Neural cell (in vitro differentiated cells): ENCODE data around the gene FURIN. TPM values are rescaled to one million over a fixed set of nuclear protein-coding genes. Genes with fewer than 3 reads are reported as not detected.

ENCODE experiments used
- H2AFZ ChIP-seq: fragments of 200-600, 300-800 bp; sonication (generic), shearing (Covaris generic); 2 replicates; pipeline ENCODE4 v1.6.0; 2014; ENCODE audit warnings: low read depth, mild to moderate bottlenecking, antibody characterized with exemption, low read length, moderate library complexity
- H3F3A ChIP-seq: fragments of 200-600 bp; shearing (Covaris generic); 2 replicates; pipeline ENCODE4 v1.6.1; 2016; ENCODE audit warnings: mild to moderate bottlenecking, moderate library complexity, mixed read lengths, antibody characterized with exemption, low read length; ENCODE audit not compliant: insufficient read depth, poor library complexity, severe bottlenecking
- H3K27ac ChIP-seq: fragments of 200-600, 300-800 bp; sonication (generic), shearing (Covaris generic); 2 replicates; pipeline ENCODE4 v1.5.1; 2014; ENCODE audit warnings: mild to moderate bottlenecking, low read length, moderate library complexity
- H3K27me3 ChIP-seq: fragments of 300-800, 200-600 bp; sonication (generic), shearing (Covaris generic); 2 replicates; pipeline ENCODE4 v1.6.0; 2014; ENCODE audit warnings: mild to moderate bottlenecking, low read depth, low read length, moderate library complexity; ENCODE audit not compliant: insufficient read depth
- H3K36me3 ChIP-seq: fragments of 300-800, 200-600 bp; sonication (generic), shearing (Covaris generic); 2 replicates; pipeline ENCODE4 v1.5.1; 2014; ENCODE audit warnings: mild to moderate bottlenecking, antibody characterized with exemption, low read length, moderate library complexity; ENCODE audit not compliant: insufficient read depth
- H3K4me2 ChIP-seq: fragments of 300-800, 200-600 bp; sonication (generic), shearing (Covaris generic); 2 replicates; pipeline ENCODE4 v1.6.0; 2014; ENCODE audit warnings: mild to moderate bottlenecking, low read length
- H3K4me3 ChIP-seq: fragments of 300-800, 200-600 bp; sonication (generic), shearing (Covaris generic); 2 replicates; pipeline ENCODE4 v1.5.1; 2014; ENCODE audit warnings: mild to moderate bottlenecking, low read length, moderate library complexity
- H3K79me2 ChIP-seq: fragments of 200-600 bp; shearing (Covaris generic); replicated peaks from 2 replicates; pipeline ENCODE4 v1.6.0; 2014; ENCODE audit warnings: mild to moderate bottlenecking, low read length, moderate library complexity; ENCODE audit not compliant: insufficient read depth
- H3K9ac ChIP-seq: fragments of 300-800, 200-600 bp; sonication (generic), shearing (Covaris generic); 2 replicates; pipeline ENCODE4 v1.6.1; 2016; ENCODE audit warnings: mild to moderate bottlenecking, low read length, mixed read lengths
- H3K9me2 ChIP-seq: fragments of 200-600 bp; shearing (Covaris generic); 2 replicates; pipeline ENCODE4 v1.6.1; 2016; ENCODE audit warnings: mild to moderate bottlenecking, low read length, mixed read lengths; ENCODE audit not compliant: insufficient read depth
- H3K9me3 ChIP-seq: fragments of 200-600, 300-800 bp; sonication (generic), shearing (Covaris generic); 2 replicates; pipeline ENCODE4 v1.6.1; 2016; ENCODE audit warnings: mild to moderate bottlenecking, mixed run types, low read length, moderate library complexity, mixed read lengths
- H4K20me1 ChIP-seq: fragments of 200-600 bp; shearing (Covaris generic); 2 replicates; pipeline ENCODE4 v1.6.1; 2016; ENCODE audit warnings: mild to moderate bottlenecking, mixed run types; ENCODE audit not compliant: insufficient read depth
- EP300 ChIP-seq: fragments of 450-650 bp; conservative IDR thresholded peaks from 2 replicates; pipeline ENCODE4 v1.6.1; 2014; ENCODE audit warnings: antibody characterized with exemption, mild to moderate bottlenecking, moderate library complexity; ENCODE audit not compliant: poor library complexity, severe bottlenecking
- EZH2 ChIP-seq: fragments of 200-600, 300-800 bp; shearing (Covaris generic), sonication (generic); IDR thresholded peaks from 2 replicates; pipeline ENCODE4 v1.6.1; 2014; ENCODE audit warnings: antibody characterized with exemption, low read length, borderline replicate concordance, mild to moderate bottlenecking; ENCODE audit not compliant: insufficient read depth, poor library complexity, severe bottlenecking
- MXI1 ChIP-seq: fragments of 450-650 bp; conservative IDR thresholded peaks from 2 replicates; pipeline ENCODE4 v1.6.1; 2014; ENCODE audit warnings: antibody characterized with exemption, mild to moderate bottlenecking; ENCODE audit not compliant: poor library complexity, severe bottlenecking
- POLR2AphosphoS5 ChIP-seq: IDR thresholded peaks from 2 replicates; pipeline ENCODE4 v1.6.1; 2012
- RAD21 ChIP-seq: fragments of 450-650 bp; conservative IDR thresholded peaks from 2 replicates; pipeline ENCODE4 v1.6.1; 2014; ENCODE audit warnings: antibody characterized with exemption, mild to moderate bottlenecking, moderate library complexity
- SMC3 ChIP-seq: fragments of 450-650 bp; conservative IDR thresholded peaks from 2 replicates; pipeline ENCODE4 v1.6.1; 2014; ENCODE audit warnings: antibody characterized with exemption, mild to moderate bottlenecking, moderate library complexity; ENCODE audit not compliant: poor library complexity
- TAF1 ChIP-seq: IDR thresholded peaks from 2 replicates; pipeline ENCODE4 v1.6.1; 2012; ENCODE audit warnings: low read depth
- polyA plus RNA-seq: library from polyadenylated mRNA; depleted of rRNA; stranded (reverse); fragments of >200 nt; gene quantifications from 2 replicates; pipeline ENCODE4 v1.2.3, GENCODE V29; 2014
- TF ChIP-seq, protein P1 (sequence below): IDR thresholded peaks from 2 replicates; pipeline ENCODE4 v1.6.1; 2012; ENCODE audit warnings: borderline replicate concordance
- TF ChIP-seq, protein P2 (sequence below): fragments of 450-650 bp; IDR thresholded peaks from 2 replicates; pipeline ENCODE4 v1.5.1; 2014; ENCODE audit warnings: antibody characterized with exemption, mild to moderate bottlenecking, moderate library complexity; ENCODE audit not compliant: poor library complexity, severe bottlenecking

The FURIN gene
- polyA plus RNA-seq, 1 donor from 2014 or later = 4.3 TPM

- Histone ChIP-seq H3F3A (no peaks in the 10 kb centered on the region), H3K36me3 (no peaks in the 10 kb centered on the region), H3K4me2 (no peak overlapping the region), H3K4me3 (no peak overlapping the region), H3K79me2 (no peaks in the 10 kb centered on the region), H2AFZ (no peak overlapping the region), H4K20me1 (no peaks in the 10 kb centered on the region), H3K9me3 (no peaks in the 10 kb centered on the region), H3K9ac (no peak overlapping the region), H3K27me3 (no peaks in the 10 kb centered on the region), H3K9me2 (no peaks in the 10 kb centered on the region), H3K27ac (no peak overlapping the region)
- TF ChIP-seq EZH2 (no peak), RAD21 (no peak), TAF1 (no peak), MXI1 (no peak), POLR2AphosphoS5 (no peak), EP300 (no peak), SMC3 (no peak)
- TF ChIP-seq, protein P1, sequence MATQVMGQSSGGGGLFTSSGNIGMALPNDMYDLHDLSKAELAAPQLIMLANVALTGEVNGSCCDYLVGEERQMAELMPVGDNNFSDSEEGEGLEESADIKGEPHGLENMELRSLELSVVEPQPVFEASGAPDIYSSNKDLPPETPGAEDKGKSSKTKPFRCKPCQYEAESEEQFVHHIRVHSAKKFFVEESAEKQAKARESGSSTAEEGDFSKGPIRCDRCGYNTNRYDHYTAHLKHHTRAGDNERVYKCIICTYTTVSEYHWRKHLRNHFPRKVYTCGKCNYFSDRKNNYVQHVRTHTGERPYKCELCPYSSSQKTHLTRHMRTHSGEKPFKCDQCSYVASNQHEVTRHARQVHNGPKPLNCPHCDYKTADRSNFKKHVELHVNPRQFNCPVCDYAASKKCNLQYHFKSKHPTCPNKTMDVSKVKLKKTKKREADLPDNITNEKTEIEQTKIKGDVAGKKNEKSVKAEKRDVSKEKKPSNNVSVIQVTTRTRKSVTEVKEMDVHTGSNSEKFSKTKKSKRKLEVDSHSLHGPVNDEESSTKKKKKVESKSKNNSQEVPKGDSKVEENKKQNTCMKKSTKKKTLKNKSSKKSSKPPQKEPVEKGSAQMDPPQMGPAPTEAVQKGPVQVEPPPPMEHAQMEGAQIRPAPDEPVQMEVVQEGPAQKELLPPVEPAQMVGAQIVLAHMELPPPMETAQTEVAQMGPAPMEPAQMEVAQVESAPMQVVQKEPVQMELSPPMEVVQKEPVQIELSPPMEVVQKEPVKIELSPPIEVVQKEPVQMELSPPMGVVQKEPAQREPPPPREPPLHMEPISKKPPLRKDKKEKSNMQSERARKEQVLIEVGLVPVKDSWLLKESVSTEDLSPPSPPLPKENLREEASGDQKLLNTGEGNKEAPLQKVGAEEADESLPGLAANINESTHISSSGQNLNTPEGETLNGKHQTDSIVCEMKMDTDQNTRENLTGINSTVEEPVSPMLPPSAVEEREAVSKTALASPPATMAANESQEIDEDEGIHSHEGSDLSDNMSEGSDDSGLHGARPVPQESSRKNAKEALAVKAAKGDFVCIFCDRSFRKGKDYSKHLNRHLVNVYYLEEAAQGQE = no peak
- TF ChIP-seq, protein P2, sequence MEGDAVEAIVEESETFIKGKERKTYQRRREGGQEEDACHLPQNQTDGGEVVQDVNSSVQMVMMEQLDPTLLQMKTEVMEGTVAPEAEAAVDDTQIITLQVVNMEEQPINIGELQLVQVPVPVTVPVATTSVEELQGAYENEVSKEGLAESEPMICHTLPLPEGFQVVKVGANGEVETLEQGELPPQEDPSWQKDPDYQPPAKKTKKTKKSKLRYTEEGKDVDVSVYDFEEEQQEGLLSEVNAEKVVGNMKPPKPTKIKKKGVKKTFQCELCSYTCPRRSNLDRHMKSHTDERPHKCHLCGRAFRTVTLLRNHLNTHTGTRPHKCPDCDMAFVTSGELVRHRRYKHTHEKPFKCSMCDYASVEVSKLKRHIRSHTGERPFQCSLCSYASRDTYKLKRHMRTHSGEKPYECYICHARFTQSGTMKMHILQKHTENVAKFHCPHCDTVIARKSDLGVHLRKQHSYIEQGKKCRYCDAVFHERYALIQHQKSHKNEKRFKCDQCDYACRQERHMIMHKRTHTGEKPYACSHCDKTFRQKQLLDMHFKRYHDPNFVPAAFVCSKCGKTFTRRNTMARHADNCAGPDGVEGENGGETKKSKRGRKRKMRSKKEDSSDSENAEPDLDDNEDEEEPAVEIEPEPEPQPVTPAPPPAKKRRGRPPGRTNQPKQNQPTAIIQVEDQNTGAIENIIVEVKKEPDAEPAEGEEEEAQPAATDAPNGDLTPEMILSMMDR = no peak
Observed at GRCh38 chr15:90838544-90838943, 29.8 kb upstream of the FURIN start.

GRCh38 chr15:90839187-90840071 lies 29.0 kb upstream of the FURIN start:
- H3K9me2 ChIP-seq = no peaks in the 10 kb centered on the region
- TF ChIP-seq SMC3 (no peak), EP300 (no peak), EZH2 (no peak), MXI1 (no peak), POLR2AphosphoS5 (no peak), RAD21 (no peak), TAF1 (no peak)
- TF ChIP-seq, protein P1 = no peak
- TF ChIP-seq, protein P2 = no peak
- H3K9me3 ChIP-seq = no peaks in the 10 kb centered on the region
- no peaks in the 10 kb centered on the region for H3K36me3 ChIP-seq
- H3K4me3 ChIP-seq = no peak overlapping the region
- no peak overlapping the region for H3K4me2 ChIP-seq
- no peak overlapping the region for H2AFZ ChIP-seq
- H3K79me2 ChIP-seq = no peaks in the 10 kb centered on the region
- H3F3A ChIP-seq = no peaks in the 10 kb centered on the region
- no peaks in the 10 kb centered on the region for H3K27me3 ChIP-seq
- no peaks in the 10 kb centered on the region for H4K20me1 ChIP-seq
- H3K9ac ChIP-seq = no peak overlapping the region
- no peak overlapping the region for H3K27ac ChIP-seq
